ENCODE data around the gene TP53TG5.

DNA sequence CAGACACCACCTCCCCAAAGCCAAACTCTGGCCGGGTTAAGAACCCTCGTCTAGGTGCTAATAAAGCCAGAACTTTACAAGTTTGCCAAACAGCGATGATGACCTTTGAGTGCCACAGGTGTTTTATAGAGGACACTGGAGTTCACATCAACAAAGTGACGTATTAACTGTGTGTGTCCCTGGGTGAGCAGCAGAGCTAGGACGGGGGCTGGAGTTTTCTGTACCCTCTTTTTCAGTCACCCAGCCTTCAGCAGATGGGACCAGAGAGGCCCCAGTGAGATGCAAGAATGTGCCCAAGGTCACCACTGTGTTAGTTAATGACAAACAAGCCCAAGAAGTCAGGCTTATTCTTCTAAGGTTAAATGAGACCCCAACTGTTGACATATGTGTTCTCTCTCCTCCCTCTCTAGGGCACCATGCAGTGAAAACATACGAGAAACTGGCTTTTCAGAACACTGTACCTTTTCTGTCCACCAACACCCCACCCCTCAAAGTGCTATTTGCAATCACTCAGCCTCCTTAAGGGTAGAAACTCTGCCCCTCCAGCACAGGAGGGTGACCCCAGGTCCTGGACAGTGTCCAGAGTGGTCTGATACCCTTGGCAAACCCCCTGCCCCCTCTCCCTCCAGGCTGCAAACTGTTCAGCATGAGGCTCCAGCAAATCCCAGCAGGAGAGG, 35.1 kb downstream of the TP53TG5 start:
- TF ChIP-seq POLR2AphosphoS5 (IDR thresholded peaks at IDR 0.05; ENCODE audit: low read depth, low read length) = no peak
- no peak for TF ChIP-seq POLR2A (IDR thresholded peaks at IDR 0.05; ENCODE audit: low read depth, low read length)
- TF ChIP-seq SPI1 (IDR thresholded peaks at IDR 0.05; ENCODE audit: low read depth, low read length) = no peak
- no peak for TF ChIP-seq TAF1 (IDR thresholded peaks at IDR 0.05; ENCODE audit: low read depth, low read length)
- no peak for TF ChIP-seq PAX5 (IDR thresholded peaks at IDR 0.05; ENCODE audit: insufficient read depth, low read length, severe bottlenecking)
- no peak for TF ChIP-seq POU2F2 (IDR thresholded peaks at IDR 0.05; ENCODE audit: low read depth, low read length)

All from GM12891 (cell line).